ENCODE results near the gene MBOAT7. TPM values are rescaled to one million over a fixed set of nuclear protein-coding genes. Genes with fewer than 3 reads are reported as not detected.

The MBOAT7 gene
- total RNA-seq, 2 donors from 2014 or later: 18.4 to 24.5 TPM

DNA sequence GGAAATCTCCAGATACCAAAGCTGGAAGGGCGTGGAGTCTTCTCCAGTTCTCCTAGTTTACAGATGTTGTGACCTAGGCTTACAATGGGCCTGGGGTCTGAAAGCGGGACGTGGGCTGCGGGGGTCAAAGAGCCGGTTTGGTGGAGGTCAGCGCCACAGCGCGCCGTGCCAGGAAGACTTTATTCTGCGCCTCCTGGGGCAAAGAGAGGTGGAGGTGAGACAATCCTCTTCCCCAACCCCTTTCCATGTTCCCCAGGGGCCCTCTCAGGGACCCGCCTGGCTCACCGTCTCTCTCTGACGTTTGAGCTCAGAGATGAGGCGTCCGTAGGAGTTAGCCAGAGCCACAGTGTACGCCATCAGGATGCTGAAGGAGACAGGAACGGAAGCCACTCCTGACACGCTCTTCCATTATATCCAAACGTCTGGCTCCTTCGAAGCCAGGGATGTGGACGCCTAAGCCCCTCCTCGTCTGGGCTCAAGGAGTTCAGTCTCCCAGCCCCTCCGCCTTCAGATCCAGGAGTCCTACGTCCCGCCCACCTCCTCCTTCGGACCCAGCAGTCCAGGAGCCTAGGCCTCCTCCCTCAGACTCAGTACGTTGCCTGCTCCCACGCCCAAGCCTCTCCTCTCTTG, 29.1 kb downstream of the MBOAT7 start:
- Mint-ChIP-seq H3K36me3 (ENCODE audit: low read depth) (peaks cover 7% of the 10 kb centered on the region), H3K4me1 (peaks cover 42% of the 10 kb centered on the region), H3K4me3 (peak overlapping the region; percentile 99), H3K27me3 (no peaks in the 10 kb centered on the region), H3K27ac (peak overlapping the region; percentile 98)
- DNase-seq: no peak
- no peak for ATAC-seq
- no peaks in the 10 kb centered on the region for H3K9me3 ChIP-seq (ENCODE audit: control insufficient read depth, low read length, poor library complexity, severe bottlenecking)

DNA sequence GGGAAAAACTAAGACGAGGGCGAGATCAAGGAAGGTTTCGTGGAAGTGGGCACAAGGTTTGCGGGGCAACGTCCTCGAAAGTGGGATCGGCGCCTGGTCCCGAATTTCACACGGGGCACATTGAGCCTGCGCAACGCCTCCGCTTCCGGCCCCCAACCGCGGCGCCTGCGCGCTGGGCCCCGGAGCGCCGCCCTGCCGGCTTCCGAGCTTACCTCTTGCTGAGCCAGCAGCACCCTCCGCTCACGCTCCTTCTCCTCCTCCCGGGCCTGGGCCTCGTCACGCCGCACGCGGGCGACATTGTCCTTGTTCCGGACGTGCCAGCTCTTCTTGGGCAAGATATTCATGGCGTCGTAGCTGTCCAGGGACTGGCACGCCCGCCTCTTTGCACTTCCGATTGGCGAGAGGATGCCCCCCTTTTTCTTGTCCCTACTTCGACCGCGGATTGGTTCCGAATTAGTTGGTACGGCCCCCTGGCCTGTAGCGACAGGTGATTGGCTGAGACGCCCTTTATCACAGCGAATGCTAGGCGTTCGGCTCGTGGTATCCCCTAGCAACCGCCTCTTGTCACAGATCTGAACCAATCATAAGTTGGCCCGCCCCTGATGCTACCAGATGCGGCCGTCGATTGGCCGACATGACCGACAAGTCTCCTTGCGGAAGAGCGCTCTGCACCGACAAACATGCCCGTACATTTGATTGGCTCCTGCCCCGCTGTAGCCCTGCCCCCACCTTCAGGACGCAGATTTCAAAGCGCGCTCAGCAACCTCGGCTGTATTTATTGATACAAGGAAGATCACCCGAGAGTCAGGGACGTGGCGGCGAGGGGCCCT, 29.8 kb downstream of the MBOAT7 start, which contains the start of gene LENG1:
LENG1 (minus strand) TSS at position 370 of the 830 bp plus-strand sequence; CDS start at position 344, 26 bp downstream.
- peaks cover 46% of the 10 kb centered on the region for H3K4me1 Mint-ChIP-seq
- H3K4me3 Mint-ChIP-seq: peak within 1 kb of the TSS; percentile 99
- peak within 1 kb of the TSS; percentile 98 for H3K27ac Mint-ChIP-seq
- DNase-seq (peak; percentile 90 to 97 (median 93)), ATAC-seq (peak; percentile 90)
- H3K9me3 ChIP-seq (ENCODE audit: control insufficient read depth, low read length, poor library complexity, severe bottlenecking): no peaks in the 10 kb centered on the region
- peaks cover 7% of the 10 kb centered on the region for H3K36me3 Mint-ChIP-seq (ENCODE audit: low read depth)
- no peaks in the 10 kb centered on the region for H3K27me3 Mint-ChIP-seq

DNA sequence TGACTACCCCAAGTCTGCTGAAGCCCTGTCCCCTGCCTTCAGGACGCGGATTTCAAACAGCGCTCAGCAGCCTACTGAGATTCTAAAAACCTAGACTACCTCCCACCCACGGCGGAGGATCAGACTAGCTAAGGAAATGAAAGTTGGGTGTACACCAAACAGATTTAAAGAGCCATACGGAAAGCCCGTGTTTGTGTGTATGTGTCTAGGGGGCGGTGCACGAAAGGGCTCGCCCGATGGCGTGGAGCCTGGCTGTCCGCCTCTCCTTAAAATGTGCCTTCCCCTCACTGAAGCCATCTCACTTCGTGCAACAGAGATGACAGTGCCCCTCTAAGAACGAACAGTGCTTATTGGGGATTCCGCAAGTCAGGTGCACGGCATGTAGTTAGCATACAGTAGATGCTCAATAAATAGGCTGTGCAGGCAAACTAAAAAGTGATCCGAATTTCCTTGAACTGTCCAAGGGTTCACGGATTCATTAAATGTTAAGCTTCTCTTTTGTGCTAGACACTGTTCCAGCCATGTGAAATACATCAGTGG, 30.5 kb downstream of the MBOAT7 start:
- H3K4me1 Mint-ChIP-seq: peaks cover 44% of the 10 kb centered on the region
- ATAC-seq (no peak), DNase-seq (no peak)
- peak overlapping the region; percentile 98 for H3K27ac Mint-ChIP-seq
- peak overlapping the region; percentile 99 for H3K4me3 Mint-ChIP-seq
- H3K9me3 ChIP-seq (ENCODE audit: control insufficient read depth, low read length, poor library complexity, severe bottlenecking): no peaks in the 10 kb centered on the region
- peaks cover 8% of the 10 kb centered on the region for H3K36me3 Mint-ChIP-seq (ENCODE audit: low read depth)
- H3K27me3 Mint-ChIP-seq: no peaks in the 10 kb centered on the region

DNA sequence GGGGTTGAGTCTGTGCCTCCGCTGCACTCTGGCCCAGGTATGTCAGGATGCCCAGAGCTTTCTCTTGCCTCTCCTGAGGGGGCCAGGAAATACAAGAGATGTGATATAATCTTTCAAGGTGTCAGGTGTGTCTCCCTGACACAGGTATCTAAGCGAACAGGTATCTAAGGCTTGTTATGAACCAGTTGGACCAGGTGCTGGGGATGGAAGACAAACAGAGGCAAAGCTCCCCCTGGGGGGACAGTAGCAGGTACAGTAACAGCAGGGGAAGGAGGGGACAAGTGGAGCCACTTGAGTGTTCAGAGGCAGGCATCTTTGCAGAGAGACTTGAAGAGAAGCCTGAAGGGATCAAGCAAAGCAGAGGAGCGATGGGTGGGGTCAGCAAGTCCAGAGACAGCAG, 32.4 kb downstream of the MBOAT7 start:
- Mint-ChIP-seq H3K27me3 (no peaks in the 10 kb centered on the region), H3K4me1 (peaks cover 43% of the 10 kb centered on the region), H3K27ac (peak overlapping the region; percentile 41), H3K4me3 (no peak overlapping the region), H3K36me3 (ENCODE audit: low read depth) (peaks cover 12% of the 10 kb centered on the region)
- no peaks in the 10 kb centered on the region for H3K9me3 ChIP-seq (ENCODE audit: control insufficient read depth, low read length, poor library complexity, severe bottlenecking)
- ATAC-seq (no peak), DNase-seq (no peak)

DNA sequence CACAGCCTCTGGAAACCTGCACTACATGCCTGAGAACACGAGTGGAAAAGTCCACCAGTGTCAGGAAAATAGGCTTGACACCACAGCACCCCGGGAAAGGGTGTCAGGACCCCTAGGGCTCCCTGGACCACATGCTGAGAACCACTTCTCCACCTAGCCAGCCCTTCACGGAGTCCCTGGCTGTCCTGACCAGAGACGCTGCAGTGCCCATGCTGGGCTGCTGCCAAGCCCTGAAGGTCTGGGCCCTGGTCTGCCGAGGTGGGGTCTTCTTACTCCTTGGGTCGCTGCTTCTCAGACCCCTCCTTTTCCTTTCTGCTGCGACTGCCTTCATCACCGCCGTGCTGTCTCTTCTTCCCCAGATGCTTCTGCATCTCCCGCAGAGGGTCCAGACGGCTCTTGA, 32.9 kb downstream of the MBOAT7 start:
- DNase-seq: no peak
- H3K36me3 Mint-ChIP-seq (ENCODE audit: low read depth): peaks cover 12% of the 10 kb centered on the region
- H3K4me3 Mint-ChIP-seq: no peak overlapping the region
- H3K9me3 ChIP-seq (ENCODE audit: control insufficient read depth, low read length, poor library complexity, severe bottlenecking): no peaks in the 10 kb centered on the region
- peak overlapping the region; percentile 41 for H3K27ac Mint-ChIP-seq
- peaks cover 43% of the 10 kb centered on the region for H3K4me1 Mint-ChIP-seq
- ATAC-seq: no peak
- no peaks in the 10 kb centered on the region for H3K27me3 Mint-ChIP-seq

DNA sequence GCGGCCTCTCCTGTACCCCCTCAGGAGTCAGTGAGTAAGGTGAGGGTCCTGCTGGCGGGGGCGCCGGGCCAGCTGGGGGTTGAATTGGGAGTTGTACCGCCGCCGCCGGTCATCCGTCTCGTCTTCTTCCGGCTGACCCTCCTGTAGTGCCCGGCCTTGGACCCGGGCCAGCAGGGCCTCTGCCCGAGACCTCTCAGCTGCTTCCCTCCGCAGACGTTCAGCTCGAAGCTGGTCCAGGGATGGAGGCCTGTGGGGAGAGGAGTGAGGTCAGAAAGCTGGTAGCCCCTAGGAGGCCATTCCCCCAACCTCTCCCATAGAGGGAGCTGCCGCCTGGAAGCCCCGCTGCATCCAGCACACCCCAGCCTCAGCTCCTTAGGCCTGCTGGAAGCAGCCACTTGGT, 33.7 kb downstream of the MBOAT7 start:
- Mint-ChIP-seq H3K27ac (peak overlapping the region; percentile 41), H3K4me3 (no peak overlapping the region), H3K27me3 (no peaks in the 10 kb centered on the region), H3K4me1 (peaks cover 42% of the 10 kb centered on the region), H3K36me3 (ENCODE audit: low read depth) (peaks cover 12% of the 10 kb centered on the region)
- ATAC-seq: no peak
- H3K9me3 ChIP-seq (ENCODE audit: control insufficient read depth, low read length, poor library complexity, severe bottlenecking): no peaks in the 10 kb centered on the region
- DNase-seq: no peak

DNA sequence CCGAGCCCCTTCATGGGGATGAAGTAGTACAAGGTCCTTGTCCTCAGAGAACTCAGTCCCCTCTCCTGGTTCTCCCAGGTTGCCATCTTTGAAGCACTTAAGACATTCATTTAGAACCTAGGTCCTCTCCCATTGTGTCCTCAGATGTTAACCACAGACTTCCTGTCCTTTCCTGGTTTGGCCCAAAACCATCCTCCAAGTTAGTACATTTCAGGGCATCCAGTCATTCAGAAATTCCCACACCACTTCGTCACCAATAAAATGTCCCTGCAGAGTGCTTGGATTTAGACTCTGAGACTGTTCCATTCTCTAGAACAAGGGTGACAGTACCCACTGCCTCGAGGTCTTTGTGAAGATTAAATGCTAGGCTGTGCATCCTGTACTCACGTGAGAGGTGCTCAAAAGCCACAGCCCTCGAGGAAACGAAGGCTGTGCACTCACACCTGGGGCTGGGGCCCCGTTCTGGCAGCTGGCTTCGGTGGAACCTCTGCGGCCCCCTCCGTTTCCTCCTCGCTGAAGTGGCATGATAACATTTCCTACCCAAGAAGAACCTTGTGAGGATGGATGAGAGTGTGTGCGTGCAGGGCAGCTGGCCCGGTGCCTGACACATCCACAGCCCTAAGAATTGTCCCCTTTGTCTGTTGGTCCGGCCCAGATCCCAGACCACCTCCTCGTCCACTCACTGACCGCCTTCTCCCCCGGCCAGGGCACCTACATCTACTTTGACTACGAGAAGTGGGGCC, 34.6 kb downstream of the MBOAT7 start:
- Mint-ChIP-seq H3K4me3 (peak overlapping the region; percentile 25), H3K27ac (peak overlapping the region; percentile 81), H3K4me1 (peaks cover 37% of the 10 kb centered on the region), H3K36me3 (ENCODE audit: low read depth) (peaks cover 14% of the 10 kb centered on the region), H3K27me3 (no peaks in the 10 kb centered on the region)
- DNase-seq (no peak), ATAC-seq (peak; percentile 3)
- H3K9me3 ChIP-seq (ENCODE audit: control insufficient read depth, low read length, poor library complexity, severe bottlenecking): no peaks in the 10 kb centered on the region

DNA sequence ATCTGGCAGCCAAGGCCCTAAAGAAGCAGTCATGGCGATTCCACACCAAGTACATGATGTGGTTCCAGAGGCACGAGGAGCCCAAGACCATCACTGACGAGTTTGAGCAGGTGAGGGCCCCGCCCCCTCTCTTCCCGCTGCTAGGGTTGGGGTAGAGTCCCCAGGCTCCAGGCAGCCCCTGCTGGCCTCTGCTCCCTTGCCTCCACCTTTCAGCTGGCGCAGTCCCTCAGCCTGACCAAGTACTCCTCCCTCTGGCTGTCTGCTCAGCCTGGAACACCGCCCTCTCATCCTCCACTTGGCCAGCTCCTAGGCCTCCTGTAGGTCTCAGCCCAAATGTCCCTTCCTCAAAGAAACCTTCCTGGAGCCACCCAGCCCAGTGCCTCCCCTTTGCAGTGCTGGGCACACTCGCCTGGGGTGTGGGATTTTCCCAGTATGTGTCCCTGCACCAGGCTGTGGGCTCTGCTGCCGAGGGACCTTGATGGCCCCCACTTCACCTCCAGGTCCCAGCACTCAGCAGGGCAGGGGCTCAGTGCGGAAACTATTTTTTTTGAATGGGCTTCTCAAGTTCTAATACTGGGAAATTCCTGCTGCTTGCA, 35.6 kb downstream of the MBOAT7 start:
- no peak for ATAC-seq
- Mint-ChIP-seq H3K4me3 (peak overlapping the region; percentile 25), H3K27ac (peak overlapping the region; percentile 81), H3K27me3 (no peaks in the 10 kb centered on the region), H3K36me3 (ENCODE audit: low read depth) (peaks cover 14% of the 10 kb centered on the region), H3K4me1 (peaks cover 36% of the 10 kb centered on the region)
- no peaks in the 10 kb centered on the region for H3K9me3 ChIP-seq (ENCODE audit: control insufficient read depth, low read length, poor library complexity, severe bottlenecking)
- DNase-seq: no peak

DNA sequence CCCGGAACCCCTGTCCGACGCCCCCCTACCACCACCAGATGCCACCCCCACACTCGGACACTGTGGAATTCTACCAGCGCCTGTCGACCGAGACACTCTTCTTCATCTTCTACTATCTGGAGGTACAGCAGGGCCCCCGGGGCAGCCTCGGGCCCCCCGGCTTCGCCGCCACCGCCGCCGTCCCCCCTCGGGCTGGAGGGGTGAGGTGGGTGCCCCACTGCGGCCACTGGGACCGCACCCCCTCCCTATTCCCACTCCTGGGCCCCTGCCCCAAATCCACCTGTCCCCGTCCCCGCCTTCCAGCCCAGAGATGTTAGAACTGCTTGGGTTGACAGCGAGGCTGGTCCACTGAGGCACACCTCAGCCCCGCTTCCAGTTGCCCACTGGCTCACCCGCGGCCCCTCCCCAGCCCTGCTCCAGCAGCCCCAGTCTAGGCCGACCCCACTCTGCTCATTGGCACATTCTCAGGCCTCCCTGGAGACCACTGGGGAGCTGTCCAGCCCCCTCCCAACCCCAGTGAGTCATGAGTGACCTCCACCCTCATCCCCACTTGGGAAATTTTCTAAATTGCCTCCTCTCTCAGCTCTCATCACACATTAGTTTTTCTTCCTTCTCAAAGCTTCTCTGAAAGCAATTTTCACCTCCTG, 36.4 kb downstream of the MBOAT7 start:
- peak overlapping the region; percentile 81 for H3K27ac Mint-ChIP-seq
- peak overlapping the region; percentile 45 for H3K4me3 Mint-ChIP-seq
- no peaks in the 10 kb centered on the region for H3K9me3 ChIP-seq (ENCODE audit: control insufficient read depth, low read length, poor library complexity, severe bottlenecking)
- H3K4me1 Mint-ChIP-seq: peaks cover 30% of the 10 kb centered on the region
- H3K27me3 Mint-ChIP-seq: no peaks in the 10 kb centered on the region
- no peak for DNase-seq
- no peak for ATAC-seq
- peaks cover 14% of the 10 kb centered on the region for H3K36me3 Mint-ChIP-seq (ENCODE audit: low read depth)

DNA sequence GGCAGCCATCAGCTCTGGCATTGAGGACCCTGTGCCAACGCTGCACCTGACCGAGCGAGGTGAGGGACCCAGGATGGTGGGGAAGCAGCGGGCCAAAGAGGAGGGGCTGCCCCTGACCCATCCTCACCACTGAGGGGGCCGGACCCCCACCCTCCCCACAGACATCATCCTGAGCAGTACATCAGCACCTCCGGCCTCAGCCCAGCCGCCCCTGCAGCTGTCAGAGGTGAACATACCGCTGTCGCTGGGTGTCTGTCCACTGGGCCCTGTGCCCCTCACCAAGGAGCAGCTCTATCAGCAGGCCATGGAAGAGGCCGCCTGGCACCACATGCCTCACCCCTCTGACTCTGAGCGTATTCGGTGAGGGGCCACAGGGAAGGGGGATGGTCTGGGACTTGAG, 37.1 kb downstream of the MBOAT7 start:
- Mint-ChIP-seq H3K36me3 (ENCODE audit: low read depth) (peaks cover 14% of the 10 kb centered on the region), H3K27me3 (no peaks in the 10 kb centered on the region), H3K27ac (no peak overlapping the region), H3K4me3 (no peak overlapping the region), H3K4me1 (peaks cover 30% of the 10 kb centered on the region)
- DNase-seq (no peak), ATAC-seq (no peak)
- H3K9me3 ChIP-seq (ENCODE audit: control insufficient read depth, low read length, poor library complexity, severe bottlenecking): no peaks in the 10 kb centered on the region

DNA sequence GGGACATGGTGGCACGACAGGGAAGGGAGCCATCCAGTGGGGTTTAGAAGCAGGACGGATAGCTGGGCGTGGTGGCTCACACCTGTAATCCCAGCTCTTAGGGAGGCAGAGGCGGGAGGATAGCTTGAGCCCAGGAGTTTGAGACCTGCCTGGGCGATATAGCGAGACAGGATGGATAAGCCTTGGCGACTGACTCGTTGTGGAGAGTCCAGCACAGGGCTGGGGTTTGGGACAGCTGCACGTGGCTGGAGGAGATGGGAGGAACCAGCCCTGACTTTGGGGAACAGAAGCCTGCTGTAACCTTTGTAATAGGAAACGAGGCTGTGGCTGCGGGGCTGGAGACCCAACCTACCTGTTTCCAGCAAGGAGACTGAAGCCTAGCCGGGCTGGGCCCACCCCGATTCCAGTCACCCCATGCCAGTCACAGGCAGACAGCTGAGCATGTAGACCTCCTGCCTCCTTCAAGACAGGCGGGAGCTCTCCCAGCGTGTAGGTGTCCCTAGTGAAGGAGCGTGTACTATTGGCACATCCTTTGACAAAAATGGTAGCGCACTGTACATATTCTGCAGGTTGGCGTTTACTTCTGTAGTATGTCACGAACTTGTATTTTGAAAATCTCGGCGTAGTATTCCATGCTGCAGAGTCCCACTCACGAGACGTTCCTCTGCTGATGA, 37.9 kb downstream of the MBOAT7 start:
- no peak for ATAC-seq

More for the DNA sequence above, 37.9 kb downstream of the MBOAT7 start:
- Mint-ChIP-seq H3K27me3 (no peaks in the 10 kb centered on the region), H3K4me1 (peaks cover 25% of the 10 kb centered on the region), H3K27ac (no peak overlapping the region), H3K4me3 (no peak overlapping the region), H3K36me3 (ENCODE audit: low read depth) (peaks cover 11% of the 10 kb centered on the region)
- no peaks in the 10 kb centered on the region for H3K9me3 ChIP-seq (ENCODE audit: control insufficient read depth, low read length, poor library complexity, severe bottlenecking)
- no peak for DNase-seq
